Stimulated activated naive CD8-positive, alpha-beta T cell treated with anti-CD3 and anti-CD28 coated beads, Interleukin-15, Interleukin-2, amounts not matched to agents 100 ng/mL and 50 ng/mL, for 24 hours (primary cell): ENCODE measurements around the gene MEGF9.

Experiments used
- H3K27ac Mint-ChIP-seq: one replicate; pipeline ENCODE4 v1.8.0; 2021; ENCODE audit warnings: mild to moderate bottlenecking, mixed read lengths
- H3K27me3 Mint-ChIP-seq: one replicate; pipeline ENCODE4 v1.8.0; 2021; ENCODE audit warnings: mixed read lengths
- H3K36me3 Mint-ChIP-seq: one replicate; pipeline ENCODE4 v1.8.0; 2021; ENCODE audit warnings: low read depth, mixed read lengths
- H3K4me1 Mint-ChIP-seq: one replicate; pipeline ENCODE4 v1.8.0; 2021; ENCODE audit warnings: low read depth, mixed read lengths
- H3K4me3 Mint-ChIP-seq: one replicate; pipeline ENCODE4 v1.8.0; 2021; ENCODE audit warnings: mild to moderate bottlenecking, mixed read lengths
- H3K9me3 Mint-ChIP-seq: one replicate; pipeline ENCODE4 v1.8.0; 2021; ENCODE audit warnings: mixed read lengths

Gene MEGF9

GRCh38 chr9:120740132-120740531, 25.9 kb upstream of the MEGF9 start:
- Mint-ChIP-seq H3K27ac (no peak overlapping the region), H3K36me3 (no peaks in the 10 kb centered on the region), H3K4me1 (no peaks in the 10 kb centered on the region), H3K4me3 (no peak overlapping the region), H3K27me3 (no peaks in the 10 kb centered on the region), H3K9me3 (no peaks in the 10 kb centered on the region)

- Mint-ChIP-seq H3K36me3 (no peaks in the 10 kb centered on the region), H3K27ac (no peak overlapping the region), H3K9me3 (no peaks in the 10 kb centered on the region), H3K4me3 (no peak overlapping the region), H3K27me3 (no peaks in the 10 kb centered on the region), H3K4me1 (no peaks in the 10 kb centered on the region)
Measured at GRCh38 chr9:120737416-120738165, 23.3 kb upstream of the MEGF9 start.

GRCh38 chr9:120736881-120737280, 22.6 kb upstream of the MEGF9 start:
- H3K4me3 Mint-ChIP-seq, result no peak overlapping the region

GRCh38 chr9:120735415-120736126, 21.3 kb upstream of the MEGF9 start:
- Mint-ChIP-seq H3K27ac (no peak overlapping the region), H3K4me3 (no peak overlapping the region), H3K4me1 (no peaks in the 10 kb centered on the region), H3K36me3 (no peaks in the 10 kb centered on the region), H3K27me3 (no peaks in the 10 kb centered on the region), H3K9me3 (no peaks in the 10 kb centered on the region)

More at GRCh38 chr9:120736881-120737280, 22.6 kb upstream of the MEGF9 start:
- Mint-ChIP-seq H3K27ac (no peak overlapping the region), H3K27me3 (no peaks in the 10 kb centered on the region), H3K4me1 (no peaks in the 10 kb centered on the region), H3K36me3 (no peaks in the 10 kb centered on the region), H3K9me3 (no peaks in the 10 kb centered on the region)

DNA sequence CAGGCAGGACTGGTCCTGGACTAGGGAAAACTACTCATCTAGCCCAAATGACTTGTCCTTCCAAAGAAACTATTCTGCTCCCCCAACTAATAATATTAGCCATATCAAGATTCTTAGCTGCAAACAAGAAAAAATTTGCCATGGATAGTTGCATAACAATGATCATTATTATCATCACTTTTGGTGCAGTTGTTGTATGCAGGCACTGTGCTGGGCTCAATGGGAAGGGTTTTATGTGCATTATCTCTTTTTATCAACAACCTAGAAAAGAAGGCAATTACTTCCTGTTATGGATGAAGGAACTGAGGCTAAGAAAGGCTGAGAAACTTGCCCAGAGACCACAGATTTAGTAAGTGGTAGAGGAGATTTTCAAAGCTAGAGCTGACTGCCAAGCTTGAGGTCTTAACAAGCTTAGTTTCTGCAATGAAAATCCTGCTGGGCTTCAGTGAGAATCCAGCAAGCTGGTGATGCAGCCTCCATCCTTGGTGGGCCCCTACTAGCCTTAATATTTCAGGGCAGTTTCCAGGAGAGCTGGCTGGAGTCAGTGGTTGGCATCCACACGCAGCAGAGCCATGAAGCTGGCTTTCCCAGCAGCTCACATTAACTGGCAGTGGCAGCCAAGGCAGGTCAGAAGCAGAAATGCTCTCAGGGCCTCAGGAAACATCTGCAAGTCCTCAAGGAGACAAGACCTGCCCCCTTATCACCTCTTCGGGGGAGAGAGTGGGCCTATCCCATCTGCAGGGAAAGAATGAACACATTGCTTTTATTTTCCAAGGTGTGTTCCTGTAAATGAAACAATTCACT, 20.5 kb upstream of the MEGF9 start:
- Mint-ChIP-seq H3K9me3 (no peaks in the 10 kb centered on the region), H3K36me3 (no peaks in the 10 kb centered on the region), H3K4me1 (no peaks in the 10 kb centered on the region), H3K27me3 (no peaks in the 10 kb centered on the region), H3K27ac (no peak overlapping the region), H3K4me3 (no peak overlapping the region)

GRCh38 chr9:120733190-120733589, 18.9 kb upstream of the MEGF9 start:
- no peaks in the 10 kb centered on the region for H3K27me3 Mint-ChIP-seq
- no peaks in the 10 kb centered on the region for H3K9me3 Mint-ChIP-seq
- no peaks in the 10 kb centered on the region for H3K4me1 Mint-ChIP-seq
- H3K36me3 Mint-ChIP-seq, result no peaks in the 10 kb centered on the region
- no peak overlapping the region for H3K4me3 Mint-ChIP-seq
- H3K27ac Mint-ChIP-seq, result no peak overlapping the region

DNA sequence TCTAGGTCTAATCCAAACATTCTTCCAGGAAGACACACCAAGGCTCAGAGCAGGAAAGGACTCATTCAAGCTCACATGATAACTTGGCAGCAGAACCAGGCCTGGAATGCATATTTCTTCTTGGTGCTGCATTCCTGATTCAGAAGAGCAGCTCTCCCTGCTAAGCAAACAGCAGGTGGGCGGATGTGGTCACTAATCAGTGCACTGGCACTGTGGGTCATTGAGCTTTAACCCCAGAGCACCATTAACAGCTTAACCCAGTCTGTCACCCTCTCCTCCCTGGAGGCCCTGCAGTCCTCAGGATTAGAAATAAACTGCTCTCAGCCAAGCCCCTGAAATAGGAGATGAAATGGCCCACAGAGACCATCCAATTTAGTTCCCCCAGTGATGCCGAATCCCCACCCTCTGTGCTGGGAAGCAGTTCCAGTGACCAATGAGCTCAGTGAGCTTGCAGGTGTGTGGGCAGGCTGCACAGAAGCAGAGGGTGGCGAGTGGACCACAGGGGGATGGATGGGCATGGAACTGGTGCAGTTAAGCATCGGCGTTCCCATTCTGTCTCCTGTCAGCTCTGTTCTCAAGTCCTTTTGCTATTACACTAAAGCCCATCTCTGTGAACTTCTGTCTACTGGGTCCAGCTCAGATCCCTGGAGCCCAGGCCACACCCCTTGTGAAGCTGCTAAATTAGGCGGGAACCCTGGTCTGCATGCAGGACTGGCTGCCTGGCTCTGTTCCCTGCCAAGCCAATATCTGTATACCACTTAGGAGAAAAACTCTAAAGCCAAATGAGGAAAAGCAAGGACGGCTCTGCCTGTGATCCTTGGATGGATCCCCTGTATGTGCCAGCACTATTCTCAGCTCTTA, 16.6 kb upstream of the MEGF9 start:
- no peaks in the 10 kb centered on the region for H3K36me3 Mint-ChIP-seq
- no peaks in the 10 kb centered on the region for H3K27me3 Mint-ChIP-seq
- no peaks in the 10 kb centered on the region for H3K4me1 Mint-ChIP-seq
- no peaks in the 10 kb centered on the region for H3K9me3 Mint-ChIP-seq
- H3K27ac Mint-ChIP-seq, result no peak overlapping the region
- H3K4me3 Mint-ChIP-seq, result no peak overlapping the region

DNA sequence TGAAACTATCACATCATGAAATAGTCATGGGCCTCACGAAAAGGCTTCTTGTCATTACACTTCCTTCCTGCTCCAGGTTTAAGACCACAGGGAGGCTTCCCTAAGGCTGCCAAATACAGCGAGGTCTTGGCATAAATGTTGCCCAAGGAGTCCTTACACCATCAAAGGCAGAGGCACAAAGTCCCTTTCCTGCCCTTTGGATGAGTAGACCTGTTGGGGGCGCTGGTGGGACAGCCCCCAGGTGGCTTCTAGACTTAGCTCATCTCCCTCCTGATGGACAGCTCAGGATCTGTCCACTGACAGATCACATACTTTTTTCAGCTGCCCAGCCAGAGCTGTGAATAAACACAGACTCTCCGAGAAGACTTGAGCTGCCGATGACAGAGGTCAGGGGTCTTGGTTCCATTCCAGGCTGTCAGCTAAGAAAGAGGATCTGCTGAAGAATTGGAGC, 15.5 kb upstream of the MEGF9 start:
- Mint-ChIP-seq H3K9me3 (no peaks in the 10 kb centered on the region), H3K4me3 (no peak overlapping the region), H3K27ac (no peak overlapping the region), H3K36me3 (no peaks in the 10 kb centered on the region), H3K27me3 (no peaks in the 10 kb centered on the region), H3K4me1 (no peaks in the 10 kb centered on the region)

- Mint-ChIP-seq H3K36me3 (no peaks in the 10 kb centered on the region), H3K9me3 (no peaks in the 10 kb centered on the region), H3K27ac (no peak overlapping the region), H3K4me3 (no peak overlapping the region), H3K4me1 (no peaks in the 10 kb centered on the region), H3K27me3 (no peaks in the 10 kb centered on the region)
Measured at GRCh38 chr9:120726484-120726883, 12.2 kb upstream of the MEGF9 start.

GRCh38 chr9:120725907-120726306, 11.6 kb upstream of the MEGF9 start:
- Mint-ChIP-seq H3K27me3 (no peaks in the 10 kb centered on the region), H3K4me3 (no peak overlapping the region), H3K4me1 (no peaks in the 10 kb centered on the region), H3K27ac (no peak overlapping the region), H3K36me3 (no peaks in the 10 kb centered on the region), H3K9me3 (no peaks in the 10 kb centered on the region)

- Mint-ChIP-seq H3K36me3 (no peaks in the 10 kb centered on the region), H3K4me1 (no peaks in the 10 kb centered on the region), H3K27me3 (no peaks in the 10 kb centered on the region), H3K27ac (no peak overlapping the region), H3K4me3 (no peak overlapping the region), H3K9me3 (no peaks in the 10 kb centered on the region)
Measured at GRCh38 chr9:120724757-120725400, 10.6 kb upstream of the MEGF9 start.

DNA sequence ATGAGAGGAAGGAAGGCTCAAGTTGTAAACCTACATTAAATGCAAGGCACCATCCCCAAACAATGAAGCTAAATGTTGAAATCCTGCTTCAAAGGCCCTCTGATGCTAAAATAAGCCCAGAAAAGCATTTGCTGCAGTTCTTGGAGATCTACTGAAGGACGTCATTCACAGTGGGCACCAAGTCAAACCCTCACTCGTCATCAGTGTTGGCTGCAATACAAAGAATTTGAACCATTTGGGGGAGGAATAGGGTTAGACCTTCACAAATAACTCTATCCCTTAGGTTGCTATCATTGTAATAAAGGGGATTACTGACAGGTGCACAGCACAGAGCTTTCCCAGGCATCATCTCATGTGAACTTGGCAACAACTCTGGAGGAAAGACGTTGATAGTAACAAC, 9.3 kb upstream of the MEGF9 start:
- H3K4me3 Mint-ChIP-seq, result no peak overlapping the region
- no peaks in the 10 kb centered on the region for H3K4me1 Mint-ChIP-seq

GRCh38 chr9:120720404-120720803, 6.1 kb upstream of the MEGF9 start:
- H3K27ac Mint-ChIP-seq, result no peak overlapping the region
- no peaks in the 10 kb centered on the region for H3K36me3 Mint-ChIP-seq

More for the DNA sequence above, 9.3 kb upstream of the MEGF9 start:
- H3K27ac Mint-ChIP-seq, result no peak overlapping the region
- H3K27me3 Mint-ChIP-seq, result no peaks in the 10 kb centered on the region
- no peaks in the 10 kb centered on the region for H3K36me3 Mint-ChIP-seq
- no peaks in the 10 kb centered on the region for H3K9me3 Mint-ChIP-seq

DNA sequence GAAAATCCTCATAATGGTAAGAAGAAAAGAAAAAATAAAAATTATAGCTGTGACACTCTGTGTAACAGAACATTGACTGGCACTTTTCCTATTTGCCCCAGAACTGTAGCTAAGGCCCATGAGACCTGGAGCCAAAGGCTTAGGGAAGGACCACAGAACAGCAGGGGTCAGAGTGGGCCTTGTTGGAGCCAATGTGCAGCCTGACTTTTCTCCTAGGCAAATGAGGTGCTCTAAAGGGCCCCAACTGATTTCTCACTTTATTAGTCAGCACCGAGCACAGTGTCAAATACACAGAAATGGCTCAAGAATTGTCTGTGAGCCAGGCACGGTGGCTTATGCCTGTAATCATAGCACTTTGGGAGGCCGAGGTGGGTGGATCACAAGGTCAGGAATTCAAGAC, 4.0 kb upstream of the MEGF9 start:
- H3K27me3 Mint-ChIP-seq, result no peaks in the 10 kb centered on the region
- H3K27ac Mint-ChIP-seq, result no peak overlapping the region
- no peak overlapping the region for H3K4me3 Mint-ChIP-seq
- H3K9me3 Mint-ChIP-seq, result no peaks in the 10 kb centered on the region
- H3K36me3 Mint-ChIP-seq, result no peaks in the 10 kb centered on the region
- H3K4me1 Mint-ChIP-seq, result peaks cover 5% of the 10 kb centered on the region

More at GRCh38 chr9:120720404-120720803, 6.1 kb upstream of the MEGF9 start:
- Mint-ChIP-seq H3K9me3 (no peaks in the 10 kb centered on the region), H3K27me3 (no peaks in the 10 kb centered on the region), H3K4me1 (no peaks in the 10 kb centered on the region), H3K4me3 (no peak overlapping the region)
